Aorta (tissue), 5 donors: ENCODE results near the gene EFS. TPM values are rescaled to one million over a fixed set of nuclear protein-coding genes. Genes with fewer than 3 reads are reported as not detected.
A peak's percentile ranks its signal among the peaks of the same experiment; 100 is the strongest.

ENCODE experiments used
- ATAC-seq: fragments of 200-7000 bp; cut with Tn5 transposase; one replicate; pipeline ENCODE4 v1.9.1; 2022; ENCODE audit warnings: moderate library complexity; ENCODE audit not compliant: low FRiP score
- DNase-seq, 2 donors: peaks; one replicate each; pipeline ENCODE4 v3.0.0-alpha.2; 2020
- H3K27ac ChIP-seq, 2 donors: one replicate each; pipeline ENCODE4 v1.5.1; 2013; ENCODE audit warnings: low read length in 2 of 2, mild to moderate bottlenecking in 2 of 2, moderate library complexity in 2 of 2, control low read depth in 1 of 2, inconsistent platforms in 1 of 2, low read depth in 1 of 2
- H3K27me3 ChIP-seq, 2 donors: one replicate each; pipeline ENCODE4 v1.6.1; 2013; ENCODE audit warnings: control low read depth in 1 of 2, low read length in 1 of 2, mild to moderate bottlenecking in 1 of 2, moderate library complexity in 1 of 2; ENCODE audit not compliant: insufficient read depth in 2 of 2, control insufficient read depth in 1 of 2
- H3K36me3 ChIP-seq, 2 donors: one replicate each; pipeline ENCODE4 v1.6.1; 2013; ENCODE audit warnings: control low read depth in 1 of 2, low read length in 1 of 2, mild to moderate bottlenecking in 1 of 2; ENCODE audit not compliant: insufficient read depth in 2 of 2, control insufficient read depth in 1 of 2
- H3K4me1 ChIP-seq, 2 donors: one replicate each; pipeline ENCODE4 v1.6.1; 2013; ENCODE audit warnings: low read length in 2 of 2, control low read depth in 1 of 2, mild to moderate bottlenecking in 1 of 2, moderate library complexity in 1 of 2; ENCODE audit not compliant: insufficient read depth in 2 of 2, control insufficient read depth in 1 of 2
- H3K4me3 ChIP-seq, 2 donors: one replicate each; pipeline ENCODE4 v1.5.1; 2013; ENCODE audit warnings: low read length in 2 of 2, control low read depth in 1 of 2, mild to moderate bottlenecking in 1 of 2
- H3K9me3 ChIP-seq: one replicate; pipeline ENCODE4 v1.6.1; 2013; ENCODE audit warnings: mild to moderate bottlenecking, low read length; ENCODE audit not compliant: control insufficient read depth
- WGBS, 2 donors: extraction: QIAGEN DNeasy Blood & Tissue Kit; methylation state at CpG; one replicate each; pipeline ENCODE4 v1.1.7; 2013; 5-methylcytosine and 5-hydroxymethylcytosine counted together
- intact Hi-C, 2 donors: fragments of 100-400 bp; cut with DNase I; formaldehyde crosslinking; loops; one replicate each; pipeline versions ENCODE4 v1.14.2 to v1.15.0; 2022
- polyA plus RNA-seq, 2 donors: library from polyadenylated mRNA; stranded (reverse); fragments of 200-250 nt; gene quantifications; one replicate each; pipeline ENCODE4 v1.2.3, GENCODE V29; 2013
- total RNA-seq, 2 donors: library from RNA; stranded (reverse); fragmentation: NEBNext Ultra II Directional; extraction: Animal tissue kit (Norgen Biotek cat#: 25700); gene quantifications; one replicate each; pipeline ENCODE4 v1.2.1, GENCODE V29; 2021
- donor health status: healthy with polysubstance abuse.
- donor health status: Bipolar disorder and iron deficiency.
- donor health status: DM: no; HTN: no; CAD: no.
- donor health status: DM: no; HTN: no; CAD: no.
- donor health status: DM: yes; HTN: yes; CAD: no.

Gene EFS
- total and polyA plus RNA-seq, 4 donors: 5.5 to 36.7 (median 22.1) TPM

- DNase-seq (no peak), ATAC-seq (no peak)
- no peaks in the 10 kb centered on the region for H3K36me3 ChIP-seq
- H3K27ac ChIP-seq: no peak overlapping the region
- no peaks in the 10 kb centered on the region for H3K9me3 ChIP-seq
- H3K27me3 ChIP-seq: no peaks in the 10 kb centered on the region
- no peaks in the 10 kb centered on the region for H3K4me1 ChIP-seq
- no peak overlapping the region for H3K4me3 ChIP-seq
- whole genome bisulfite sequencing, 2 donors: 84 to 88% methylated on average over 11 of the region's 11 CpGs
- intact Hi-C loops: loop anchor here (5.0 kb wide), 2 partner anchors 111 to 116 kb away; no protein-coding TSS in a partner anchor
Measured at GRCh38 chr14:23378612-23379220, 13.7 kb upstream of the EFS start.

- Histone ChIP-seq H3K4me1 (no peaks in the 10 kb centered on the region), H3K4me3 (no peak overlapping the region), H3K36me3 (no peaks in the 10 kb centered on the region), H3K9me3 (no peaks in the 10 kb centered on the region), H3K27me3 (no peaks in the 10 kb centered on the region), H3K27ac (no peak overlapping the region)
- intact Hi-C loops: loop anchor here (5.0 kb wide), 2 partner anchors 111 to 116 kb away; no protein-coding TSS in a partner anchor
- DNase-seq (no peak), ATAC-seq (no peak)
- 85 to 86% methylated on average over 14 of the region's 14 CpGs for WGBS, 2 donors
Measured at GRCh38 chr14:23377573-23378563, 12.9 kb upstream of the EFS start.

- no peak for ATAC-seq
- intact Hi-C loops: loop anchor here (5.0 kb wide), 2 partner anchors 110 to 115 kb away; no protein-coding TSS in a partner anchor
- no peak overlapping the region for H3K4me3 ChIP-seq
Measured at GRCh38 chr14:23377198-23377550, 12.2 kb upstream of the EFS start.

GRCh38 chr14:23376482-23377197 lies 11.7 kb upstream of the EFS start, which contains the start of gene CMTM5:
Gene CMTM5 (plus strand): TSS chr14:23377046. CDS start chr14:23377252, 206 bp downstream.
- ATAC-seq (peak; percentile 57), DNase-seq (peak in 1 of 2 donors; percentile 74)
- H3K9me3 ChIP-seq: no peaks in the 10 kb centered on the region
- intact Hi-C loops: loop anchor here (5.0 kb wide), 2 partner anchors 109 to 114 kb away; no protein-coding TSS in a partner anchor
- no peak within 1 kb of the TSS for H3K27ac ChIP-seq
- no peaks in the 10 kb centered on the region for H3K27me3 ChIP-seq
- H3K4me1 ChIP-seq: no peaks in the 10 kb centered on the region
- 31% methylated on average over 13 of the region's 13 CpGs for WGBS, 2 donors
- no peak within 1 kb of the TSS for H3K4me3 ChIP-seq
- H3K36me3 ChIP-seq: no peaks in the 10 kb centered on the region

More at GRCh38 chr14:23377198-23377550, 12.2 kb upstream of the EFS start:
- Histone ChIP-seq H3K27ac (no peak overlapping the region), H3K27me3 (no peaks in the 10 kb centered on the region), H3K36me3 (no peaks in the 10 kb centered on the region), H3K4me1 (no peaks in the 10 kb centered on the region), H3K9me3 (no peaks in the 10 kb centered on the region)
- whole genome bisulfite sequencing, 2 donors: 35 to 37% methylated on average over 11 of the region's 11 CpGs
- no peak for DNase-seq

- Histone ChIP-seq H3K4me1 (no peaks in the 10 kb centered on the region), H3K27ac (no peak overlapping the region), H3K36me3 (no peaks in the 10 kb centered on the region), H3K9me3 (no peaks in the 10 kb centered on the region), H3K27me3 (no peaks in the 10 kb centered on the region), H3K4me3 (no peak overlapping the region)
- 95 to 96% methylated on average over 21 of the region's 21 CpGs for WGBS, 2 donors
- ATAC-seq: no peak
- intact Hi-C loops: loop anchor here (5.0 kb wide), 2 partner anchors 108 to 113 kb away; no protein-coding TSS in a partner anchor
- peak in 1 of 2 donors; percentile 74 for DNase-seq
Measured at GRCh38 chr14:23375527-23376251, 10.7 kb upstream of the EFS start.

GRCh38 chr14:23373041-23373440 lies 8.1 kb upstream of the EFS start:
- DNase-seq (no peak), ATAC-seq (no peak)
- H3K36me3 ChIP-seq: no peaks in the 10 kb centered on the region
- 84 to 93% methylated on average over 3 of the region's 3 CpGs for WGBS, 2 donors
- intact Hi-C loops: no loop called here
- H3K4me1 ChIP-seq: no peaks in the 10 kb centered on the region
- no peaks in the 10 kb centered on the region for H3K9me3 ChIP-seq
- H3K27ac ChIP-seq: no peak overlapping the region
- H3K27me3 ChIP-seq: no peaks in the 10 kb centered on the region
- H3K4me3 ChIP-seq: no peak overlapping the region

GRCh38 chr14:23372509-23372908 lies 7.5 kb upstream of the EFS start, which contains the start of gene IL25:
Gene IL25 (plus strand): TSS chr14:23372809.
- intact Hi-C loops: no loop called here
- Histone ChIP-seq H3K36me3 (no peaks in the 10 kb centered on the region), H3K4me1 (no peaks in the 10 kb centered on the region), H3K27ac (no peak within 1 kb of the TSS), H3K9me3 (no peaks in the 10 kb centered on the region), H3K27me3 (no peaks in the 10 kb centered on the region), H3K4me3 (no peak within 1 kb of the TSS)
- WGBS, 2 donors: 85 to 89% methylated on average over 2 of the region's 2 CpGs
- ATAC-seq: no peak
- no peak for DNase-seq

- Histone ChIP-seq H3K27me3 (no peaks in the 10 kb centered on the region), H3K27ac (no peak overlapping the region), H3K9me3 (no peaks in the 10 kb centered on the region), H3K4me3 (no peak overlapping the region), H3K36me3 (no peaks in the 10 kb centered on the region), H3K4me1 (no peaks in the 10 kb centered on the region)
- ATAC-seq (no peak), DNase-seq (no peak)
- intact Hi-C loops: no loop called here
- 85 to 92% methylated on average over 1 of the region's 1 CpG for WGBS, 2 donors
Measured at GRCh38 chr14:23371865-23372264, 6.9 kb upstream of the EFS start.
